ENCODE data around the gene MTHFD2L. TPM values are rescaled to one million over a fixed set of nuclear protein-coding genes. Genes with fewer than 3 reads are reported as not detected.

Gene MTHFD2L
- total and polyA plus RNA-seq, 9 of the 15 experiments (the other 6 are each of a cell fraction or from before 2014, with no cell fraction given): 10.0 to 39.0 (median 26.0) TPM

DNA sequence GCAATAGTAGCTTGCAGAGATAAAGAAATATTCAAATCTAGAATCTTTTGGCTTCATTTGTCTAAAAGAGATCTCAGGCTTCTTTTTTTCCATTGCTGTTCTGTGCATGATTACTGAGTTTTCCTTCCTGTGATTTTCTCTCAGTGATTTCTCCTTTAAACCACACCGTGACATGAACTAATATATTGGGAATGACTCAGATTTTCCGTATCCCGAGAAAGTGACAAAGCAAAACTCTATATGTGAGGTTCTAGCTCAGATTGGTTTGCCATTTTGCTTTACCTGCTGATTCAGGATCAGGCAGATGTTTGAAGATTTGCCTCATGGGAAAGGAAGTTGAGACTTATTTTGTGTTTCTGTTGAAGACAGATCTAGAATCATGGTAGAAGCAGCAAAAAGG is 59.4 kb downstream of the MTHFD2L start (continued):
- TF ChIP-seq CBX2 (IDR thresholded peaks at IDR 0.05; ENCODE audit: insufficient read depth, low read length, poor library complexity, severe bottlenecking) (no peak), SMARCE1 (IDR thresholded peaks at IDR 0.05) (peak; percentile 56; the same call in 1 of the 2 replicates), ZNF76 (CRISPR knock-in tag; IDR thresholded peaks at IDR 0.05; ENCODE audit: borderline replicate concordance) (no peak), BDP1 (IDR thresholded peaks at IDR 0.05; ENCODE audit: insufficient read depth, insufficient read length) (no peak), FIP1L1 (IDR thresholded peaks at IDR 0.05; ENCODE audit: low read depth, low read length, poor library complexity, severe bottlenecking) (no peak), SETDB1 (IDR thresholded peaks at IDR 0.05; ENCODE audit: low read length) (no peak), CHD1 (IDR thresholded peaks at IDR 0.05; ENCODE audit: low read length) (no peak), ZNF121 (CRISPR knock-in tag; conservative IDR thresholded peaks at IDR 0.05) (no peak), ZNF561 (CRISPR knock-in tag; conservative IDR thresholded peaks at IDR 0.05) (no peak), MEF2D (tag; conservative IDR thresholded peaks at IDR 0.05; ENCODE audit: low read depth) (no peak), TARDBP (IDR thresholded peaks at IDR 0.05) (no peak), FOSL1 (tag; conservative IDR thresholded peaks at IDR 0.05) (peak; percentile 92), ZNF324 (CRISPR knock-in tag; IDR thresholded peaks at IDR 0.05) (no peak), SP2 (IDR thresholded peaks at IDR 0.05; ENCODE audit: extremely low read depth, low read depth, low read length, poor library complexity, severe bottlenecking) (no peak), FOXA3 (CRISPR knock-in tag; conservative IDR thresholded peaks at IDR 0.05 in 1 of 2, IDR thresholded peaks at IDR 0.05 in 1 of 2) (no peak)
- TF ChIP-seq, protein P1, sequence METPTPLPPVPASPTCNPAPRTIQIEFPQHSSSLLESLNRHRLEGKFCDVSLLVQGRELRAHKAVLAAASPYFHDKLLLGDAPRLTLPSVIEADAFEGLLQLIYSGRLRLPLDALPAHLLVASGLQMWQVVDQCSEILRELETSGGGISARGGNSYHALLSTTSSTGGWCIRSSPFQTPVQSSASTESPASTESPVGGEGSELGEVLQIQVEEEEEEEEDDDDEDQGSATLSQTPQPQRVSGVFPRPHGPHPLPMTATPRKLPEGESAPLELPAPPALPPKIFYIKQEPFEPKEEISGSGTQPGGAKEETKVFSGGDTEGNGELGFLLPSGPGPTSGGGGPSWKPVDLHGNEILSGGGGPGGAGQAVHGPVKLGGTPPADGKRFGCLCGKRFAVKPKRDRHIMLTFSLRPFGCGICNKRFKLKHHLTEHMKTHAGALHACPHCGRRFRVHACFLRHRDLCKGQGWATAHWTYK (CRISPR knock-in tag; IDR thresholded peaks at IDR 0.05): no peak
- TF ChIP-seq, protein P2, sequence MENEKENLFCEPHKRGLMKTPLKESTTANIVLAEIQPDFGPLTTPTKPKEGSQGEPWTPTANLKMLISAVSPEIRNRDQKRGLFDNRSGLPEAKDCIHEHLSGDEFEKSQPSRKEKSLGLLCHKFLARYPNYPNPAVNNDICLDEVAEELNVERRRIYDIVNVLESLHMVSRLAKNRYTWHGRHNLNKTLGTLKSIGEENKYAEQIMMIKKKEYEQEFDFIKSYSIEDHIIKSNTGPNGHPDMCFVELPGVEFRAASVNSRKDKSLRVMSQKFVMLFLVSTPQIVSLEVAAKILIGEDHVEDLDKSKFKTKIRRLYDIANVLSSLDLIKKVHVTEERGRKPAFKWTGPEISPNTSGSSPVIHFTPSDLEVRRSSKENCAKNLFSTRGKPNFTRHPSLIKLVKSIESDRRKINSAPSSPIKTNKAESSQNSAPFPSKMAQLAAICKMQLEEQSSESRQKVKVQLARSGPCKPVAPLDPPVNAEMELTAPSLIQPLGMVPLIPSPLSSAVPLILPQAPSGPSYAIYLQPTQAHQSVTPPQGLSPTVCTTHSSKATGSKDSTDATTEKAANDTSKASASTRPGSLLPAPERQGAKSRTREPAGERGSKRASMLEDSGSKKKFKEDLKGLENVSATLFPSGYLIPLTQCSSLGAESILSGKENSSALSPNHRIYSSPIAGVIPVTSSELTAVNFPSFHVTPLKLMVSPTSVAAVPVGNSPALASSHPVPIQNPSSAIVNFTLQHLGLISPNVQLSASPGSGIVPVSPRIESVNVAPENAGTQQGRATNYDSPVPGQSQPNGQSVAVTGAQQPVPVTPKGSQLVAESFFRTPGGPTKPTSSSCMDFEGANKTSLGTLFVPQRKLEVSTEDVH (IDR thresholded peaks at IDR 0.05; ENCODE audit: low read depth, partially characterized antibody): no peak
- TF ChIP-seq, protein P3, sequence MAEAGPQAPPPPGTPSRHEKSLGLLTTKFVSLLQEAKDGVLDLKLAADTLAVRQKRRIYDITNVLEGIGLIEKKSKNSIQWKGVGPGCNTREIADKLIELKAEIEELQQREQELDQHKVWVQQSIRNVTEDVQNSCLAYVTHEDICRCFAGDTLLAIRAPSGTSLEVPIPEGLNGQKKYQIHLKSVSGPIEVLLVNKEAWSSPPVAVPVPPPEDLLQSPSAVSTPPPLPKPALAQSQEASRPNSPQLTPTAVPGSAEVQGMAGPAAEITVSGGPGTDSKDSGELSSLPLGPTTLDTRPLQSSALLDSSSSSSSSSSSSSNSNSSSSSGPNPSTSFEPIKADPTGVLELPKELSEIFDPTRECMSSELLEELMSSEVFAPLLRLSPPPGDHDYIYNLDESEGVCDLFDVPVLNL (CRISPR knock-in tag; IDR thresholded peaks at IDR 0.05; ENCODE audit: low read depth): no peak
- TF ChIP-seq, protein P4, sequence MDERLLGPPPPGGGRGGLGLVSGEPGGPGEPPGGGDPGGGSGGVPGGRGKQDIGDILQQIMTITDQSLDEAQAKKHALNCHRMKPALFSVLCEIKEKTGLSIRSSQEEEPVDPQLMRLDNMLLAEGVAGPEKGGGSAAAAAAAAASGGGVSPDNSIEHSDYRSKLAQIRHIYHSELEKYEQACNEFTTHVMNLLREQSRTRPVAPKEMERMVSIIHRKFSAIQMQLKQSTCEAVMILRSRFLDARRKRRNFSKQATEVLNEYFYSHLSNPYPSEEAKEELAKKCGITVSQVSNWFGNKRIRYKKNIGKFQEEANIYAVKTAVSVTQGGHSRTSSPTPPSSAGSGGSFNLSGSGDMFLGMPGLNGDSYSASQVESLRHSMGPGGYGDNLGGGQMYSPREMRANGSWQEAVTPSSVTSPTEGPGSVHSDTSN (CRISPR knock-in tag; IDR thresholded peaks at IDR 0.05; ENCODE audit: low read depth): no peak
- TF ChIP-seq, protein P4 (tag; conservative IDR thresholded peaks at IDR 0.05; ENCODE audit: low read depth): peak; percentile 49; the same call in 1 of the 2 replicates

Data from K562 (cell line).